ENCODE results near the gene KDR.

GRCh38 chr4:55170462-55170861 is 45.1 kb upstream of the KDR start:
- no peak for TF ChIP-seq CTCF (IDR thresholded peaks at IDR 0.05 in 2 of 3, conservative IDR thresholded peaks at IDR 0.05 in 1 of 3; ENCODE audit: borderline replicate concordance in 1 of 3, insufficient read depth in 1 of 3, low read depth in 2 of 3, low read length in 2 of 3)
- TF ChIP-seq EZH2phosphoT487 (IDR thresholded peaks at IDR 0.05; ENCODE audit: borderline replicate concordance): no peak
- no peak for TF ChIP-seq POLR2A (IDR thresholded peaks at IDR 0.05; ENCODE audit: borderline replicate concordance, extremely low read depth, insufficient read depth, insufficient read length)
- TF ChIP-seq CEBPB (IDR thresholded peaks at IDR 0.05; ENCODE audit: low read depth): no peak
- TF ChIP-seq POLR2AphosphoS5 (IDR thresholded peaks at IDR 0.05; ENCODE audit: low read depth, low read length): no peak

Measured in HCT116 (cell line).